Subcutaneous adipose tissue (tissue), 4 donors: ENCODE measurements around the gene ASAP3. TPM values are rescaled to one million over a fixed set of nuclear protein-coding genes. Genes with fewer than 3 reads are reported as not detected.

Source experiments
- total RNA-seq, 4 donors: library from RNA; depleted of rRNA; stranded (reverse); fragments of >200 nt; gene quantifications; one replicate each; pipeline ENCODE4 v1.1.0, GENCODE V29; 2016
- TF ChIP-seq, protein P1 (sequence below): fragments of 450-650 bp; IDR thresholded peaks from one replicate; pipeline ENCODE4 v1.5.1; 2016; ENCODE audit warnings: low read depth, mild to moderate bottlenecking, control low read depth, antibody characterized with exemption, moderate library complexity

Gene ASAP3
- total RNA-seq, 4 donors from 2014 or later, result 18.4 to 51.7 (median 42.1) TPM

DNA sequence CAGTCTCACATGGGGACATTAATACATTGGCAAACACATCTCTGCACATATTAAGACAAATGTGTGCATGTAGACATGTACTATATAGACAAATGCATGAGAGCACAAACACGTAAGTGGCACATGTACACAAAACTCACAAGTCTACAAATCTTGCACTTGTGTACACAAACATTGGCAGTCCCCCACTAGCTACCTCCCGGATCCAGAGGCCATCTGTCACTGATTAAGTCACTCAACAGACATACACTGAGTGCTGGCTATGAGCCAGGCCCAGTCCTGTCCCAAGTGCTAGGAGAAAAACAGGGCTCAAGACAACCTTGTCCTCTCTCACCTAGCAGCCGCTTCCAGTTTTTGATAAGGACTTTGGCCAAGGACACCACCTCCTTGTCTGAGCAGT is 66.4 kb downstream of the ASAP3 start:
- TF ChIP-seq, protein P1, sequence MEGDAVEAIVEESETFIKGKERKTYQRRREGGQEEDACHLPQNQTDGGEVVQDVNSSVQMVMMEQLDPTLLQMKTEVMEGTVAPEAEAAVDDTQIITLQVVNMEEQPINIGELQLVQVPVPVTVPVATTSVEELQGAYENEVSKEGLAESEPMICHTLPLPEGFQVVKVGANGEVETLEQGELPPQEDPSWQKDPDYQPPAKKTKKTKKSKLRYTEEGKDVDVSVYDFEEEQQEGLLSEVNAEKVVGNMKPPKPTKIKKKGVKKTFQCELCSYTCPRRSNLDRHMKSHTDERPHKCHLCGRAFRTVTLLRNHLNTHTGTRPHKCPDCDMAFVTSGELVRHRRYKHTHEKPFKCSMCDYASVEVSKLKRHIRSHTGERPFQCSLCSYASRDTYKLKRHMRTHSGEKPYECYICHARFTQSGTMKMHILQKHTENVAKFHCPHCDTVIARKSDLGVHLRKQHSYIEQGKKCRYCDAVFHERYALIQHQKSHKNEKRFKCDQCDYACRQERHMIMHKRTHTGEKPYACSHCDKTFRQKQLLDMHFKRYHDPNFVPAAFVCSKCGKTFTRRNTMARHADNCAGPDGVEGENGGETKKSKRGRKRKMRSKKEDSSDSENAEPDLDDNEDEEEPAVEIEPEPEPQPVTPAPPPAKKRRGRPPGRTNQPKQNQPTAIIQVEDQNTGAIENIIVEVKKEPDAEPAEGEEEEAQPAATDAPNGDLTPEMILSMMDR, result no peak

DNA sequence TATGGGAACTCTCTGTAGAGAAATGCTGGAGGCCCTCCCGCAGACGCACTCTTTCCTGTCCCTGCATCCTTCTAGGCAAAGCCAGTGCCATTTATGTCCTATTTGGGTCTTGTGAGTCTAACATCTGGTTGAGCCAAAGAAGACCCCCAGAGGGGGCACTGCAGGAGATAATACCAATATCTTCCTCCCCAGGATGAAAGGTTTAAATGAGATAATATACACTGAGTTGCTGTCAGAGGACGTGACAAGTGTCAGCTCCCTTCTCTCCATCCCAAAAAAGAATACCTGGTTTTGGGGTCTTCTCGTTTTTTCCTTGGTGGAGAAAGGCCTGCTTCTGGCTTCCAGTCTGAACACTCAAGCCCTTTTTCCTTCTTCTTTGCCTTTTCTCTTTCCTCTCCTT is 67.0 kb downstream of the ASAP3 start:
- TF ChIP-seq, protein P1, result no peak

DNA sequence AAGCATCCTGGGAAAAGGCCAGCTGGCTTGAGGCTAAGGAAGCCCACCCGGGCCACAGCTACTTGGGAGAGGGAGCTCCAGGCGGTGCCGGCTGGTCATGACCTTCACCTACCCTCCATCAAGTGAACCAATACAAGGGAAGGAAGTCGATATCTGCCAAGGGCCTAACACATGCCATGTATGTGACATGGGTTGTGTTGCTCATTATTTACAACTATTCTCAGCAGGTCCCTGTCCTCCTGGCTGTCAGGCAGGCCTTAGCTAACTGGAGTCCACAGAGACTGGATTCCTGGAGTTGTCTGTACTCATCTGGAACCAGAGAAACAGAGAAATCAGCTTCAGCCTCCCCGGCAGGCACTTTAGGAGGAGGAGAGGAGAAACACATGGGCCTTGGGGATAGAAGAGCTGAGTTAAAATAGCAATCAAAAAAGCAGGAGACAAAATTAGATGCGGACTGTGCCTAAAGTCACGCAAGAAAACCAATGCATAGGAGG is 75.1 kb downstream of the ASAP3 start:
- TF ChIP-seq, protein P1, result no peak

DNA sequence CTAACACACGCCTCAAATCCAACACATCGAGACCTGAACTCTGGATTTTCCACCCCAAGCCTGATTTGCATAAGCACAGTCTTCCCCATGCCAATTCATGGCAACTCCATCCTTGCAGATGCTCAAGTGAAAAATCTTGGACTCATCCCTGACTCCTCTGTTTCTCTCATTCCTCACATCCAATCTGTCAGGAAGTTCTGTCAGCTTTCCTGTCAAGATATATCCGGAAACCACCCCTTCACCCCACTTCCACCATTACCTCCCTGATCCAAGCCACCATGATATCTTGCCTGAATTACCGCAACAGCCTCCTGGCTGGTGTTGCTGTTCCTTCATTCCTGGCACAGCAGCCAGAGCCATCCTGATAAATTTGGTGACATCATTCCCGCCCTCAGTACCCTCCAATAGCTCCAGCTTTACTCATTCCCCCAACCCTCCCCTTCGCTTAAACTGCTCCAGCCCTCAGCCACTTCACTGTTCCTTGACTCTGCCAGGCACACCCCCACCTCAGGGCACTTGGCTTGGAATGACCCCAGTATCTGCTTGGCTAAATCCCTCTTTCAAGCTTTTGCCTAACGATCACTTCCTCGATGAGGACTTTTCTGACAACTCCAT is 76.9 kb downstream of the ASAP3 start:
- TF ChIP-seq, protein P1, result no peak

DNA sequence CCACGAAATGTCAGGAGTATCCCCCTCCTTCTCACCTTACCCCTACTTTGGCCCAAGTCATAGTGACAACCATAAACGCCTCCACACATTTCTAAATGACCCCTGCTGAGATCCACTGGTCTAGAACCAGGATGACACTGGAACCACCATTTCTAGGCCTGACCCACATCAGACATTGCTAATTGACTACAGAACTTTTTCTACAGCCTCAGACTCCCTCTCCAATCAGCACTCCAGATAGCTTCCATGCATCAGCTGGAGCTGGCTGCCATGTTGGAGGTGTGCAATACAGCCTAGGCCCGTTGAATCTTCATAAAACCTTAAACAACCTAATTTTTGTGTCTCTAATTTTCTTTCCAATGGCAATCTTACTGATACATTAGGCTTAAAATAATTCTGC is 78.0 kb downstream of the ASAP3 start:
- TF ChIP-seq, protein P1, result no peak

DNA sequence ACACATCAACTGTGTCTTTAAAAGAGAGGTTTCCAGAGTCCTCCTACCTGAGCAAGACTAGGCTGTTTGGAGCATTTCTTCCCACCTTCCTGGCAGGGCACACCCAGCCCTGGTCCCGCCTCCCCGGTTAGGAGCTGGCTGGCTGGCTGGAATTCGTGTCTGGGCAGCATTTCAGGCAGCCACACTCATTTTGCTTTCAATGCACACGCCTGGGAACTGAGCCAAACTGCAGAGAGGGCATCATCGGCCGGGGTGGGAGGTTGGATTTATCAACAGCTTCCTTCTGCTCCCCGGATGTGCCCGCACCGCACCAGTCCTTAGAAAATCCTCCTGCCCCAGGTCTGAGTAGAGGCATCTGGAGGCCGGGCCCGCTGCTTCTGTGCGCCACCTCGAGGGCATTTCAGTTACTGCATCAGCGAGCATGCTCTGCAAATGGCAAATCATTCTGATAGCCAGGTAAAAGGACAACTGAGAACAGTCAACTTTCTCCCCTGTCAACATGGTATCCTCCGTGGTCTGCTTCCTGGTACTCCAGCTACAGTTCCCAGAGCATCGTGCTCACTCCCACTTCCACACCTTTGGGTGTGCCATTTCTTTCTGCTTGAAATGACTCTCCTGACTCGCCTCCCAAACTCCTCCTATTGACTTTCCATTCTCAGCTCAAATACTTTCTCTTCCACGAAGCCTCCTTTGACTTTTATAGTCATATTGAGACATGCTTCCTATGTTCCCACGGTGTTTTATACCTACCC is 80.1 kb downstream of the ASAP3 start:
- TF ChIP-seq, protein P1, result no peak

DNA sequence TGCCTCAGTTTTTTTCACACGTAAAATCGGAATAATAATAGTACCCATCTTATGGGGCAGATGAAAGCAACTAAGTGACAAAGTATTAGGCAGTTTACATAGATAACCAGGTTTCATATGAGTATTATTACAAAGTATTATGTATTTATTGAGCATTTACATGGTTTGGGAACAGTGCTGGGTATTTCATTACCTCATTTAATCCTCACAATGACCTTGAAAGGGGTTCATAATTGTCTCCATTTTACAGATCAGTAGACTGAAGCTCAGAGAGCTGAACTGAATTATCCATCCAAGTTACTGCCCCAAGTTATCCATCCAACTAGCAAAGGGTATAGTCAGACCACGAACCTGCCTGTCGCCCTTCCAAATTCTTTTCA is 80.6 kb downstream of the ASAP3 start:
- TF ChIP-seq, protein P1, result no peak
